ENCODE data around the gene USP6NL.

GRCh38 chr10:11516431-11516746 is 95.1 kb downstream of the USP6NL start:
- no peak for TF ChIP-seq CTCF (IDR thresholded peaks at IDR 0.05)
- no peak for TF ChIP-seq ARID4B (CRISPR knock-in tag; IDR thresholded peaks at IDR 0.05; ENCODE audit: borderline replicate concordance)
- TF ChIP-seq TEAD4 (CRISPR knock-in tag; IDR thresholded peaks at IDR 0.05) = no peak
- TF ChIP-seq USF2 (CRISPR knock-in tag; IDR thresholded peaks at IDR 0.05) = no peak
- no peak for TF ChIP-seq SP1 (CRISPR knock-in tag; conservative IDR thresholded peaks at IDR 0.05)
- TF ChIP-seq HMGXB4 (CRISPR knock-in tag; IDR thresholded peaks at IDR 0.05) = no peak
- no peak for TF ChIP-seq RELA (CRISPR knock-in tag; IDR thresholded peaks at IDR 0.05; ENCODE audit: borderline replicate concordance)
- no peak for TF ChIP-seq NR3C1 (CRISPR knock-in tag; conservative IDR thresholded peaks at IDR 0.05; ENCODE audit: low read depth)
- TF ChIP-seq MXD4 (CRISPR knock-in tag; IDR thresholded peaks at IDR 0.05; ENCODE audit: borderline replicate concordance) = no peak
- TF ChIP-seq IRF2 (CRISPR knock-in tag; IDR thresholded peaks at IDR 0.05; ENCODE audit: borderline replicate concordance, low read depth) = no peak
- no peak for TF ChIP-seq CREB1 (CRISPR knock-in tag; IDR thresholded peaks at IDR 0.05)
